Measurements from ENCODE around the gene PDGFRB. TPM values are rescaled to one million over a fixed set of nuclear protein-coding genes. Genes with fewer than 3 reads are reported as not detected.

The PDGFRB gene
- total and polyA plus RNA-seq, 2 of the 4 experiments (the other 2 are of a cell fraction): 108 to 124 TPM

DNA sequence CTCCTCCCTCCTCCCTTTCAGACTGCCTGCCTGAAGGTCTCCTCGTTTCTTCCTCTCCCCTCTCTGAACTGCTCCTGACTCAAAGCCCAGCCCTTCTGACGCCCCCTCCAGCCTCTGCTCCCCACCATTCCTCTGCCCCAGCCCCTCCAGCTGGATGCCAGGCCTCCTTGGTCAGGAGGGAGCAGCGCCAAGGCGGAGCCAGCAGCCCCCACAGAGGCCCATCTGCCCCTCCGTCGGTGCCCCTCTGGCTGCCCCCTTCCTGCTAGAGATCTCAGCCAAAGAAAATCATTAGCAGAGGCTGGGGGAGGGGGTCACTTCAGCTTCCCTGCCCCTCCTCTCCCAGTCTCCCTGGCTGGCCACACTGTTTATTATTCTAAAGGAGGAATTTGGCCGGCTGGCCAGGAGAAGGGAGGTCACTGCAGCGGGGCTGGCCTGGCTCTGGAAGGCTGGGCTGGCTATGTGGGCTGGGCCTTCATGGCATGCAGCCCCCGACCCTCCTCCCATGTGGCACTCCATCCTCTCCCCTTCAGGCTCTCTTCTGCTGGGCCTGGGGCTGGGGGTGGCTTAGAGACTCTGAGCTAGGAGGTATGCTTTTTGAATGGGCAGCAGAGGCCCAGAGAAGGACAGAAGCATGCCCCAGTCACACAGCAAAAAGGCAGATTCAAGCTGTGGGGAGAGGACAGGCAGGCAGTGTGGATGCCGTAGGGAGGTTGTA lies 16.9 kb downstream of the PDGFRB start:
- Histone ChIP-seq H3K27me3 (ENCODE audit: control insufficient read depth, insufficient read depth, low read length) (no peaks in the 10 kb centered on the region), H3K56ac (ENCODE audit: extremely low read depth, insufficient read depth, low read length) (peak overlapping the region; percentile 100), H3K79me1 (ENCODE audit: low read depth in 1 of 2, low read length in 2 of 2) (peaks cover 37 to 85% of the 10 kb centered on the region in 2 experiments), H2BK20ac (ENCODE audit: low read depth, low read length) (peak overlapping the region; percentile 100), H3K14ac (replicated peaks; ENCODE audit: low read depth, low read length) (peak overlapping the region; percentile 100), H4K5ac (ENCODE audit: low read depth, low read length) (peak overlapping the region; percentile 100), H3K4me3 (ENCODE audit: insufficient read depth, low read depth, low read length) (no peak overlapping the region), H2AFZ (replicated peaks; ENCODE audit: low read length, poor library complexity) (peak overlapping the region; percentile 59), H3K4me1 (ENCODE audit: control insufficient read depth, insufficient read depth, low read length) (peaks cover 69% of the 10 kb centered on the region), H2AK9ac (replicated peaks; ENCODE audit: low read depth, low read length, poor library complexity) (peak overlapping the region; percentile 99), H3K23ac (ENCODE audit: low read depth, low read length) (peak overlapping the region; percentile 100), H4K20me1 (ENCODE audit: insufficient read depth, low read length) (peaks cover 3% of the 10 kb centered on the region; the same call in 1 of the 2 replicates), H2BK120ac (ENCODE audit: low read depth, low read length) (peak overlapping the region; percentile 100), H3K4ac (ENCODE audit: low read depth, low read length) (peak overlapping the region; percentile 100), H4K91ac (ENCODE audit: insufficient read depth, low read depth, low read length) (peak overlapping the region; percentile 100), H3K36me3 (ENCODE audit: control insufficient read depth, insufficient read depth, low read length) (peaks cover 38% of the 10 kb centered on the region), H2BK5ac (ENCODE audit: low read depth, low read length, poor library complexity, severe bottlenecking) (peak overlapping the region; percentile 98), H3K27ac (ENCODE audit: insufficient read depth, low read length) (peak overlapping the region; percentile 98), H3K9ac (ENCODE audit: low read depth, low read length) (peak overlapping the region; percentile 95), H3K18ac (ENCODE audit: low read depth, low read length) (peak overlapping the region; percentile 99), H2BK15ac (ENCODE audit: low read depth, low read length) (peak overlapping the region; percentile 100), H3K4me2 (ENCODE audit: low read depth, low read length) (peak overlapping the region; percentile 77), H3K9me1 (ENCODE audit: insufficient read depth, low read length) (peaks cover 34% of the 10 kb centered on the region), H2AK5ac (ENCODE audit: low read depth, low read length) (peak overlapping the region; percentile 100), H3K9me3 (ENCODE audit: control insufficient read depth, insufficient read depth, low read length) (no peaks in the 10 kb centered on the region), H4K8ac (ENCODE audit: low read depth in 2 of 2, low read length in 2 of 2) (peak overlapping the region; percentile 100)
- peak; percentile 64 for ATAC-seq (ENCODE audit: low read depth)
- dilution Hi-C loops (cut with HindIII; ENCODE audit: low sequenced_read_pairs, unreplicated experiment): no loop called here
- POLR2A ChIA-PET (ENCODE audit: unreplicated experiment): interaction anchor here (0.6 kb wide), 1 partner anchor 17 kb away, joined by 3 read pairs; the partner anchor contains the start of gene PDGFRB
- intact Hi-C loops (cut with micrococcal nuclease): loop anchor here (1.0 to 2.0 kb wide), 2 partner anchors 8 to 16 kb away; partner anchors contain the start of gene PDGFRB
- in situ Hi-C loops (cut with MboI; ENCODE audit: low sequenced_read_pairs): no loop called here
- no TSS peak for BruUV-seq (replicated peaks)
- CTCF ChIA-PET: no interaction called here
- no CpG with 5 or more reads among the region's 10 CpGs for WGBS, 2 experiments (ENCODE audit: extremely low coverage in 2 of 2, insufficient read length in 1 of 2)
- DNase-seq: peak; percentile 96
- TF ChIP-seq, protein P1, sequence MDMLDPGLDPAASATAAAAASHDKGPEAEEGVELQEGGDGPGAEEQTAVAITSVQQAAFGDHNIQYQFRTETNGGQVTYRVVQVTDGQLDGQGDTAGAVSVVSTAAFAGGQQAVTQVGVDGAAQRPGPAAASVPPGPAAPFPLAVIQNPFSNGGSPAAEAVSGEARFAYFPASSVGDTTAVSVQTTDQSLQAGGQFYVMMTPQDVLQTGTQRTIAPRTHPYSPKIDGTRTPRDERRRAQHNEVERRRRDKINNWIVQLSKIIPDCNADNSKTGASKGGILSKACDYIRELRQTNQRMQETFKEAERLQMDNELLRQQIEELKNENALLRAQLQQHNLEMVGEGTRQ (IDR thresholded peaks at IDR 0.05; ENCODE audit: low read depth, low read length): peak; percentile 13; the same call in 1 of the 2 replicates
- TF ChIP-seq MAZ (IDR thresholded peaks at IDR 0.05; ENCODE audit: borderline replicate concordance, low read depth, low read length) (peak; percentile 98; the same call in 1 of the 2 replicates), RFX5 (IDR thresholded peaks at IDR 0.05; ENCODE audit: low read depth, low read length) (no peak), POLR2A (IDR thresholded peaks at IDR 0.05; ENCODE audit: low read depth, low read length) (no peak; the same call in 1 of the 2 replicates), CHD1 (IDR thresholded peaks at IDR 0.05; ENCODE audit: low read depth, low read length) (0 out of 2 replicates have a peak, but pooled peaks have one; percentile 36), RCOR1 (IDR thresholded peaks at IDR 0.05; ENCODE audit: insufficient replicate concordance, low read length) (peak; percentile 4), SMC3 (IDR thresholded peaks at IDR 0.05; ENCODE audit: low read depth, low read length) (no peak), FOS (IDR thresholded peaks at IDR 0.05; ENCODE audit: low read depth, low read length) (no peak; the same call in 1 of the 2 replicates), RAD21 (IDR thresholded peaks at IDR 0.05; ENCODE audit: low read length) (peak; percentile 25), CEBPB (IDR thresholded peaks at IDR 0.05; ENCODE audit: low read depth, low read length) (no peak), MXI1 (IDR thresholded peaks at IDR 0.05; ENCODE audit: borderline replicate concordance, low read depth, low read length) (peak; percentile 79; the same call in 1 of the 2 replicates), NFE2L2 (IDR thresholded peaks at IDR 0.05; ENCODE audit: low read depth, low read length) (no peak)
- TF ChIP-seq, protein P2, sequence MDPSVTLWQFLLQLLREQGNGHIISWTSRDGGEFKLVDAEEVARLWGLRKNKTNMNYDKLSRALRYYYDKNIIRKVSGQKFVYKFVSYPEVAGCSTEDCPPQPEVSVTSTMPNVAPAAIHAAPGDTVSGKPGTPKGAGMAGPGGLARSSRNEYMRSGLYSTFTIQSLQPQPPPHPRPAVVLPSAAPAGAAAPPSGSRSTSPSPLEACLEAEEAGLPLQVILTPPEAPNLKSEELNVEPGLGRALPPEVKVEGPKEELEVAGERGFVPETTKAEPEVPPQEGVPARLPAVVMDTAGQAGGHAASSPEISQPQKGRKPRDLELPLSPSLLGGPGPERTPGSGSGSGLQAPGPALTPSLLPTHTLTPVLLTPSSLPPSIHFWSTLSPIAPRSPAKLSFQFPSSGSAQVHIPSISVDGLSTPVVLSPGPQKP (IDR thresholded peaks at IDR 0.05; ENCODE audit: borderline replicate concordance, low read depth, low read length): no peak
- TF ChIP-seq, protein P3, sequence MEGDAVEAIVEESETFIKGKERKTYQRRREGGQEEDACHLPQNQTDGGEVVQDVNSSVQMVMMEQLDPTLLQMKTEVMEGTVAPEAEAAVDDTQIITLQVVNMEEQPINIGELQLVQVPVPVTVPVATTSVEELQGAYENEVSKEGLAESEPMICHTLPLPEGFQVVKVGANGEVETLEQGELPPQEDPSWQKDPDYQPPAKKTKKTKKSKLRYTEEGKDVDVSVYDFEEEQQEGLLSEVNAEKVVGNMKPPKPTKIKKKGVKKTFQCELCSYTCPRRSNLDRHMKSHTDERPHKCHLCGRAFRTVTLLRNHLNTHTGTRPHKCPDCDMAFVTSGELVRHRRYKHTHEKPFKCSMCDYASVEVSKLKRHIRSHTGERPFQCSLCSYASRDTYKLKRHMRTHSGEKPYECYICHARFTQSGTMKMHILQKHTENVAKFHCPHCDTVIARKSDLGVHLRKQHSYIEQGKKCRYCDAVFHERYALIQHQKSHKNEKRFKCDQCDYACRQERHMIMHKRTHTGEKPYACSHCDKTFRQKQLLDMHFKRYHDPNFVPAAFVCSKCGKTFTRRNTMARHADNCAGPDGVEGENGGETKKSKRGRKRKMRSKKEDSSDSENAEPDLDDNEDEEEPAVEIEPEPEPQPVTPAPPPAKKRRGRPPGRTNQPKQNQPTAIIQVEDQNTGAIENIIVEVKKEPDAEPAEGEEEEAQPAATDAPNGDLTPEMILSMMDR (conservative IDR thresholded peaks at IDR 0.05; ENCODE audit: low read depth, low read length): no peak
